ENCODE measurements around the gene SERHL2.
"Not testable (repeated sequence)": the region's sequence is repeated elsewhere in the genome, so short reads cannot be mapped to it uniquely, and the experiment has no call there.

Gene SERHL2

DNA sequence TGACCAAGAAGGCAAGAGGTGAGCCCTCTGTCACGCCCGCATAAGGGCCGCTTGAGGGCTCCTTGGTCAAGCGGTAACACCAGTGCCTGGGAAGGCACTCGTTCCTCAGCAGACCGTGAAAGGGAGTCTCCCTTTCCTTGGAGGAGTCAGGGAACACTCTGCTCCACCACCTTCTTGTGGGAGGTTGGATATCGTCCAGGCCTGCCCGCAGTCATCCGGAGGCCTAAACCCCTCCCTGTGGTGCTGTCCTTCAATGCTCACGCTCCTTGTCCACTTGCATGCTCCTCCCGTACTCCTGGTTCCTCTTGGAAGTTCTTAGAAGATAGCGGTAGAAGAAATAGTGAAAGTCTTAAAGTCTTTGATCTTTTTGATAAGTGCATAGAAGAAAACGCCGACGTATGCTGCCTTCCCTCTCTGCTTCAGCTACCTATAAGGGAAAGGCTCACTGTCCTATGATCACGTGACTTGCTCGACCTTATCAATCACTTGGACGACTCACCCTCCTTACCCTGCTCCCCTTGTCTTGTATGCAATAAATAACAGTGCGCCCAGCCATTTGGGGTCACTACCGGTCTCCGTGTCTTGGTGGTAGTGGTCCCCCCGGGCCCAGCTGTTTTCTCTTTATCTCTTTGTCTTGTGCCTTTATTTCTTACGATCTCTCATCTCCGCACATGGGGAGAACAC lies 22.2 kb upstream of the SERHL2 start:
- DNase-seq; H3K27ac ChIP-seq (ENCODE audit: low read length, poor library complexity, severe bottlenecking): not testable (repeated sequence)
- peaks cover 0 to 32% of the 10 kb centered on the region in 2 experiments for H3K27me3 ChIP-seq (ENCODE audit: control insufficient read depth in 1 of 2, insufficient read depth in 1 of 2, low read length in 2 of 2)

DNA sequence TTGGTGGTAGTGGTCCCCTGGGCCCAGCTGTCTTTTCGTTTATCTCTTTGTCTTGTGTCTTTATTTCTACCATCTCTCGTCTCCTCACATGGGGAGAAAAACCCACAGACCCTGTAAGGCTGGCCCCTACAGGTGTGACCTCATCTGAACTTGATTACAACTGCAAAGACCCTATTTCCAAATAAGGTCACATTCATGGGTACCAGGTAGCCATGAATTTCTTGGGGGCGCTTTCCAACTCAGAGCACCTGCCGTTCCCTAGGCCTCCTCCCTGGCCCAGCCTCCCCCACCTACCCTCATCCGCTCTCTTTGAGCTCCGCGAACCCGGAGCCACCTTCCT lies 20.1 kb upstream of the SERHL2 start:
- no peak overlapping the region for H3K23ac ChIP-seq (ENCODE audit: low read length in 2 of 2)
- no peaks in the 10 kb centered on the region for H3K9me3 ChIP-seq (ENCODE audit: control insufficient read depth, low read length)
- no peak overlapping the region for H3K14ac ChIP-seq (ENCODE audit: low read length in 2 of 2)
- no peak overlapping the region for H3K27ac ChIP-seq (ENCODE audit: low read length, poor library complexity, severe bottlenecking)
- H2AFZ ChIP-seq (ENCODE audit: low read depth, low read length): no peak overlapping the region
- H3K18ac ChIP-seq (ENCODE audit: low read depth in 1 of 2, low read length in 2 of 2): no peak overlapping the region
- H2AK5ac ChIP-seq (ENCODE audit: low read length, severe bottlenecking): no peak overlapping the region
- DNase-seq: no peak
- H3K36me3 ChIP-seq (ENCODE audit: control insufficient read depth in 1 of 2, insufficient read depth in 2 of 2, low read depth in 1 of 2, low read length in 2 of 2): no peaks in the 10 kb centered on the region
- H2BK120ac ChIP-seq (ENCODE audit: low read depth, low read length): no peak overlapping the region
- H4K8ac ChIP-seq (ENCODE audit: low read length): no peak overlapping the region
- H3K9ac ChIP-seq (ENCODE audit: low read length): no peak overlapping the region
- H3K4me3 ChIP-seq (ENCODE audit: insufficient read depth in 1 of 2, low read depth in 1 of 2, low read length in 2 of 2): no peak overlapping the region
- no peak overlapping the region for H2BK5ac ChIP-seq (ENCODE audit: low read depth, low read length, poor library complexity, severe bottlenecking)
- H3K4me1 ChIP-seq (ENCODE audit: control insufficient read depth, insufficient read depth, low read depth, low read length): peaks cover 4% of the 10 kb centered on the region
- H2BK12ac ChIP-seq (ENCODE audit: low read length in 2 of 2): no peak overlapping the region
- no peak overlapping the region for H3K4ac ChIP-seq (ENCODE audit: low read depth in 1 of 2, low read length in 2 of 2)
- peaks cover 0 to 30% of the 10 kb centered on the region in 2 experiments for H3K27me3 ChIP-seq (ENCODE audit: control insufficient read depth in 1 of 2, insufficient read depth in 1 of 2, low read length in 2 of 2)
- WGBS: 86% methylated on average over 8 of the region's 8 CpGs
- no peak overlapping the region for H4K91ac ChIP-seq (ENCODE audit: low read length)
- no peak overlapping the region for H3K4me2 ChIP-seq (ENCODE audit: low read length, poor library complexity, severe bottlenecking)
- no peaks in the 10 kb centered on the region for H3K79me1 ChIP-seq (replicated peaks; ENCODE audit: low read length, poor library complexity, severe bottlenecking)
- no peak overlapping the region for H2BK15ac ChIP-seq (ENCODE audit: low read depth, poor library complexity, severe bottlenecking)

More for the DNA sequence above, 22.2 kb upstream of the SERHL2 start:
- not testable (repeated sequence) for H3K4me1 ChIP-seq (ENCODE audit: control insufficient read depth, insufficient read depth, low read depth, low read length); H3K36me3 ChIP-seq (ENCODE audit: control insufficient read depth in 1 of 2, insufficient read depth in 2 of 2, low read depth in 1 of 2, low read length in 2 of 2); H2AFZ ChIP-seq (ENCODE audit: low read depth, low read length); H4K8ac ChIP-seq (ENCODE audit: low read length); H2BK5ac ChIP-seq (ENCODE audit: low read depth, low read length, poor library complexity, severe bottlenecking); H4K91ac ChIP-seq (ENCODE audit: low read length); H2BK12ac ChIP-seq (ENCODE audit: low read length in 2 of 2); H3K9me3 ChIP-seq (ENCODE audit: control insufficient read depth, low read length); H3K9ac ChIP-seq (ENCODE audit: low read length); H3K14ac ChIP-seq (ENCODE audit: low read length in 2 of 2); H3K18ac ChIP-seq (ENCODE audit: low read depth in 1 of 2, low read length in 2 of 2); H2BK120ac ChIP-seq (ENCODE audit: low read depth, low read length); H2BK15ac ChIP-seq (ENCODE audit: low read depth, poor library complexity, severe bottlenecking); H3K4me2 ChIP-seq (ENCODE audit: low read length, poor library complexity, severe bottlenecking); H3K79me1 ChIP-seq (replicated peaks; ENCODE audit: low read length, poor library complexity, severe bottlenecking); H3K4ac ChIP-seq (ENCODE audit: low read depth in 1 of 2, low read length in 2 of 2); H3K23ac ChIP-seq (ENCODE audit: low read length in 2 of 2); H3K4me3 ChIP-seq (ENCODE audit: insufficient read depth in 1 of 2, low read depth in 1 of 2, low read length in 2 of 2); H2AK5ac ChIP-seq (ENCODE audit: low read length, severe bottlenecking)
- WGBS: 93% methylated on average over 23 of the region's 24 CpGs

DNA sequence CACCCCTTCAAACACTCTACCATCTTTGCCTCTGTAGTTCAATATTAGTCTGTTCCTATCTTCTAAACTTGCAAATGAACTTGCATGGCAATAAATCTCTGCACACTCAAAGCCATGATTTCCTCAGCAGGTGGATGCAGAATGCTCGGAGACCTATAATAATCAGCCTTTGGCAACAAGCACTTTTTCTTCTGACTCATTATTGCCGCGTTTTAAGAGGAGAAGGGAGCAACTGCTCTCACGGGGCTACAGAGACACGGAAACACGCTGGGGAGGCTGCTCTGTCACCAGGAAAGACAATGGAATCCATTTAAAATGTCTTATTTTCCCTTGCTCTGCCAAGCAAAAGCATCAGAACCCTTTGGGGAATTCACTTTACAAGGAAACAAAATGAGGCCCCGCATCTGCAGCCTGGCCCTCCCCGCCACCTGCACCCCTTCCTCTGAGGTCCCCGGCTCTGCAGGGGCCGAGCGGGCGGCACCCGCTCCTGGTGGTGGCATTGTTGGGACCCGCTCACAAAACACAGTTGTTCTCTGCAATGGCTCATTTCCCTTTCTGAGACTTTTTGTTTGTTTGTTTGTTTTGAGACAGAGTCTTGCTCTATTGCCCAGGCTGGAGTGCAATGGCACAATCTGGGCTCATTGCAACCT lies 18.5 kb upstream of the SERHL2 start:
- not testable (repeated sequence) for H3K36me3 ChIP-seq (ENCODE audit: control insufficient read depth in 1 of 2, insufficient read depth in 2 of 2, low read depth in 1 of 2, low read length in 2 of 2); H3K4me2 ChIP-seq (ENCODE audit: low read length, poor library complexity, severe bottlenecking); H3K23ac ChIP-seq (ENCODE audit: low read length in 2 of 2); H3K4ac ChIP-seq (ENCODE audit: low read depth in 1 of 2, low read length in 2 of 2); H2AFZ ChIP-seq (ENCODE audit: low read depth, low read length); H3K79me1 ChIP-seq (replicated peaks; ENCODE audit: low read length, poor library complexity, severe bottlenecking); H2BK15ac ChIP-seq (ENCODE audit: low read depth, poor library complexity, severe bottlenecking); H3K27ac ChIP-seq (ENCODE audit: low read length, poor library complexity, severe bottlenecking); H3K9ac ChIP-seq (ENCODE audit: low read length); H3K18ac ChIP-seq (ENCODE audit: low read depth in 1 of 2, low read length in 2 of 2); H2BK120ac ChIP-seq (ENCODE audit: low read depth, low read length); H3K9me3 ChIP-seq (ENCODE audit: control insufficient read depth, low read length); H3K14ac ChIP-seq (ENCODE audit: low read length in 2 of 2); H2BK5ac ChIP-seq (ENCODE audit: low read depth, low read length, poor library complexity, severe bottlenecking); H3K4me3 ChIP-seq (ENCODE audit: insufficient read depth in 1 of 2, low read depth in 1 of 2, low read length in 2 of 2); H2AK5ac ChIP-seq (ENCODE audit: low read length, severe bottlenecking); H2BK12ac ChIP-seq (ENCODE audit: low read length in 2 of 2); H3K4me1 ChIP-seq (ENCODE audit: control insufficient read depth, insufficient read depth, low read depth, low read length); H4K91ac ChIP-seq (ENCODE audit: low read length); H4K8ac ChIP-seq (ENCODE audit: low read length); DNase-seq
- 83% methylated on average over 1 of the region's 14 CpGs for WGBS
- H3K27me3 ChIP-seq (ENCODE audit: control insufficient read depth in 1 of 2, insufficient read depth in 1 of 2, low read length in 2 of 2): peaks cover 0 to 26% of the 10 kb centered on the region in 2 experiments

DNA sequence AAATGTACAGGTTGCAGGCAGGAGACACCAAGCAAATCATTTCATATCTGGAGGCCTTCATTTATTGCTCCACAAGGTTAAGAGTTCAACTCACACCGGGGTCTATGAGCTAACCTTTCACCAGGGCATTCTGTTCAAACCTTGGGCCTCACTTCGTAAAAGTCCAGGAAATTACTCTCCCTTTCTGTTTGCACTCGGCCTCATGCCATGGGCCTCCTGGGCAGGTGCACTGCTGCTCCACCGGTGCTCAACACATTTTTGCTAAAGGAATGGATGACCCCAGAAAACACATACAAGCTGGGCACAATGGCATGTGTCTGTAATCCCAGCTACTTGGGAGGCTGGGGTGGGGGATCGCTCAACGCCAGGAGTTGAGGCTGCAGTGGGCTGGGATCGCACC lies 17.6 kb upstream of the SERHL2 start:
- Histone ChIP-seq H2BK120ac (ENCODE audit: low read depth, low read length) (no peak overlapping the region), H3K14ac (ENCODE audit: low read length in 2 of 2) (no peak overlapping the region), H2BK15ac (ENCODE audit: low read depth, poor library complexity, severe bottlenecking) (no peak overlapping the region), H3K9ac (ENCODE audit: low read length) (no peak overlapping the region), H3K27me3 (ENCODE audit: control insufficient read depth in 1 of 2, insufficient read depth in 1 of 2, low read length in 2 of 2) (peaks cover 0 to 17% of the 10 kb centered on the region in 2 experiments), H3K36me3 (ENCODE audit: control insufficient read depth in 1 of 2, insufficient read depth in 2 of 2, low read depth in 1 of 2, low read length in 2 of 2) (no peaks in the 10 kb centered on the region), H4K91ac (ENCODE audit: low read length) (no peak overlapping the region), H4K8ac (ENCODE audit: low read length) (no peak overlapping the region), H2AFZ (ENCODE audit: low read depth, low read length) (no peak overlapping the region), H3K4me1 (ENCODE audit: control insufficient read depth, insufficient read depth, low read depth, low read length) (peaks cover 2% of the 10 kb centered on the region), H3K4me3 (ENCODE audit: insufficient read depth in 1 of 2, low read depth in 1 of 2, low read length in 2 of 2) (no peak overlapping the region), H3K23ac (ENCODE audit: low read length in 2 of 2) (no peak overlapping the region), H2BK12ac (ENCODE audit: low read length in 2 of 2) (no peak overlapping the region), H3K9me3 (ENCODE audit: control insufficient read depth, low read length) (no peaks in the 10 kb centered on the region), H2BK5ac (ENCODE audit: low read depth, low read length, poor library complexity, severe bottlenecking) (no peak overlapping the region), H3K27ac (ENCODE audit: low read length, poor library complexity, severe bottlenecking) (no peak overlapping the region), H2AK5ac (ENCODE audit: low read length, severe bottlenecking) (no peak overlapping the region), H3K18ac (ENCODE audit: low read depth in 1 of 2, low read length in 2 of 2) (no peak overlapping the region), H3K4ac (ENCODE audit: low read depth in 1 of 2, low read length in 2 of 2) (no peak overlapping the region), H3K4me2 (ENCODE audit: low read length, poor library complexity, severe bottlenecking) (no peak overlapping the region), H3K79me1 (replicated peaks; ENCODE audit: low read length, poor library complexity, severe bottlenecking) (no peaks in the 10 kb centered on the region)
- WGBS: 90% methylated on average over 7 of the region's 7 CpGs
- DNase-seq: no peak

Data from mesenchymal stem cell (in vitro differentiated cells and primary cell).